MM.1S (cell line): ENCODE results near the gene MUTYH.

Experiments
- EZH2 ChIP-seq: fragments of 300-600 bp; sonication (generic); optimal IDR thresholded peaks from 2 replicates; pipeline ENCODE3; 2017; ENCODE audit warnings: low read depth, mild to moderate bottlenecking, antibody characterized with exemption, low read length, mixed read lengths
- TF ChIP-seq, protein P1 (sequence below): fragments of 300-600 bp; sonication (generic); IDR thresholded peaks from 2 replicates; pipeline ENCODE4 v1.5.1; 2016; ENCODE audit warnings: antibody characterized with exemption, low read length, mixed read lengths

DNA sequence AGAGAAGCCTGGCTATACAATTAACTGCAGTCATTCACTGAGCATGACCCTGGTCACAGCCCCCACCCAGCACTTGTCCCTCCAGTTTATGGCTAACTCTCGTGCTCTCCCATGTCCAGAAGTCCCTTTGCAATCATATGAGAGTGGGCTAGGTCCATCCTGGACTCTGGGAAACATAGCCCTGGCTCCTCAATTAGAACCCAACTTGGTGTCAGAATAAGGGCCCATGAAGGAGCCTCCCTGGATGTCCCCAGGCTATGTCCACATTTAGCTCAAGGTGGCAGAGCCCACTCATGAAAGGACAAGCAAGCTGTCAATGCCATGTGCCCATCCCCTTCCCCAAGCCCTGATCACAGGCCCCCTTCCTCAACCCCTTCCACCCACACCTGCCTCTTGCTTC lies 40.9 kb downstream of the MUTYH start:
- TF ChIP-seq, protein P1, sequence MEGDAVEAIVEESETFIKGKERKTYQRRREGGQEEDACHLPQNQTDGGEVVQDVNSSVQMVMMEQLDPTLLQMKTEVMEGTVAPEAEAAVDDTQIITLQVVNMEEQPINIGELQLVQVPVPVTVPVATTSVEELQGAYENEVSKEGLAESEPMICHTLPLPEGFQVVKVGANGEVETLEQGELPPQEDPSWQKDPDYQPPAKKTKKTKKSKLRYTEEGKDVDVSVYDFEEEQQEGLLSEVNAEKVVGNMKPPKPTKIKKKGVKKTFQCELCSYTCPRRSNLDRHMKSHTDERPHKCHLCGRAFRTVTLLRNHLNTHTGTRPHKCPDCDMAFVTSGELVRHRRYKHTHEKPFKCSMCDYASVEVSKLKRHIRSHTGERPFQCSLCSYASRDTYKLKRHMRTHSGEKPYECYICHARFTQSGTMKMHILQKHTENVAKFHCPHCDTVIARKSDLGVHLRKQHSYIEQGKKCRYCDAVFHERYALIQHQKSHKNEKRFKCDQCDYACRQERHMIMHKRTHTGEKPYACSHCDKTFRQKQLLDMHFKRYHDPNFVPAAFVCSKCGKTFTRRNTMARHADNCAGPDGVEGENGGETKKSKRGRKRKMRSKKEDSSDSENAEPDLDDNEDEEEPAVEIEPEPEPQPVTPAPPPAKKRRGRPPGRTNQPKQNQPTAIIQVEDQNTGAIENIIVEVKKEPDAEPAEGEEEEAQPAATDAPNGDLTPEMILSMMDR = no peak
- TF ChIP-seq EZH2 = no peak
